GM19025 (cell line): ENCODE results near the gene LRRC3.
"Not testable (repeated sequence)": the region's sequence is repeated elsewhere in the genome, so short reads cannot be mapped to it uniquely, and the experiment has no call there.

Source experiments
- ATAC-seq: cut with Tn5 transposase; IDR thresholded peaks from one replicate; pipeline ENCODE4 v1.9.1; 2021; ENCODE audit warnings: mild to moderate bottlenecking, low read depth, moderate library complexity; ENCODE audit not compliant: unreplicated experiment

Gene LRRC3

DNA sequence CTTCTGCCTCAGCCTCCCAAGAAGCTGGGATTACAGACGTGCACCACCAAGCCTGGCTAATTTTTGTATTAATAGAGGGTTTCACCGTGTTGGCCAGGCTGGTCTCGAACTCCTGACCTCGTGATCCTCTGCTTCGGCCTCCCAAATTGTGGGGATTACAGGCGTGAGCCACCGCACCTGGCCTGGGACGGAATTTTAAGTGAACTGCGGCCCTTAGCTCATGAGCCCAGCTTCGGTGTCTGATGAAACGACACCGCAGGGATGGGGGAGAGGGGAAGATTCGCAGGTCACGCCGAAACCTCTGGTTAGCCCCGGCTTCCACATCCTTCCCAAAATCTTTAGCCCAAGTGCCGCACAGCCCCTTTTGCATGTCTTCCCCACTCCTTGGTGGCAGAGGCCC is 39.1 kb downstream of the LRRC3 start:
- no peak for ATAC-seq

DNA sequence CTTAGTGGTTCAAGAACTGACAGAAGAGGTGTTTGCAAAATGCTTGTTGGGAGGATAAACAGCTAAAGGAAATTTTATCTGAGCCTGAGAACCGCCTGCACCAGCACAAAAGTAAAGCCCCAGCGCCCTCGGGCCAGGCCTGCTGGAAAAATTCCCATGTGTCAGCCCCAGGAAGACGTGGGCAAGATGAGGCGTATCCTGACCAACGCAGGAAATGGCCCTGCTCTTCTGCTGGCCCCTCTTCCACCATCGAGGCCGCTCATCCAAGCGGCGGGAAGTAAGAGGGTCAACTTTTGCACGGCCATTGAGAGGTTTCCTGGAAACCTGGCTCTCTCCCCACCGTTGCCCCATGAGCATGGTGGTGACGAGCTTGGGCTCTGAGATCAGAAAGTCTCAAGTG is 39.6 kb downstream of the LRRC3 start:
- no peak for ATAC-seq

DNA sequence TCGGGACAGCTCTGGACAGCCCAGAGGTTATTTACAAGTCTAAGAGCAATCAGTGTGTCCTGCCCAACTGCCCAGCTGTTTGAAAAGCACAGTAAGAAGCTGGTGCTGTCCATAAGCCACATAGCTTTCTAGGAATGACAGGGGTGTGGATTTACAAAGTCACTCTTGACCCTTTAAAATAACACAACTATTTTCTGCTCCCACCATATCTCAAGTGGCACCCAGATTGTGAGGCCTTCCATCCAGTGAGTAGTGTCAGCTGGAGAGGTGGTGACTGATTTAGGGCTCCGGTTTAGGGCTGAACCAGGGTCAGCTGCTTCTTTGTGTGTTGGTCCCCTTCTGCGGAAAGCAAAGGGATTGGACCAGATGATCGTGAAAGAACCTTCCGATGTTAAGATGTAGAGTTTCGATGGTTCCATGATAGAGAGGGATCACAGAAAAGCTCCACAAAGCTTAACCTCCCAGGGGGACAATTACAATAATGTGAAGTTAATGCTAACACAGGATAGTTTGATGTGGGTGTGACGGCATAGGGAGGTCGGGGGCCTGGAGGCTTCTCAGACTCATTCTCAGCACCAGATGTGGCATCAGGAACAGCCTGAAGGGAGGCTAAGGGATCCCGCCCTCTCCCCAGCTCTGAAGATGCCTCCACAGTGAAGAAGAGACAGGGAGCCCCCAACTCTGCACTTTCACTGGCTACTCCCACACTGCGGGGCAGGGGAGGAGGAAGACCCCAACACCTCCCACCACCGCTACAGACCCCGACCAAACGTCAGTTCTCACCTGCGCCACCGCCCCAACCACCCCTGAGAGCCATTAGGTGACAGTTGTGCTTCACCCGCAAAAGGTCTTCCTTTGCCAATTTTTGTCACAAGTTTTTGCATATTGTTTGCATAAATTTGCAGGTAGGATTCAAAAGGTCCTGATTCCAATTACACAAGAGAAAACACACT is 40.6 kb downstream of the LRRC3 start:
- ATAC-seq = no peak

DNA sequence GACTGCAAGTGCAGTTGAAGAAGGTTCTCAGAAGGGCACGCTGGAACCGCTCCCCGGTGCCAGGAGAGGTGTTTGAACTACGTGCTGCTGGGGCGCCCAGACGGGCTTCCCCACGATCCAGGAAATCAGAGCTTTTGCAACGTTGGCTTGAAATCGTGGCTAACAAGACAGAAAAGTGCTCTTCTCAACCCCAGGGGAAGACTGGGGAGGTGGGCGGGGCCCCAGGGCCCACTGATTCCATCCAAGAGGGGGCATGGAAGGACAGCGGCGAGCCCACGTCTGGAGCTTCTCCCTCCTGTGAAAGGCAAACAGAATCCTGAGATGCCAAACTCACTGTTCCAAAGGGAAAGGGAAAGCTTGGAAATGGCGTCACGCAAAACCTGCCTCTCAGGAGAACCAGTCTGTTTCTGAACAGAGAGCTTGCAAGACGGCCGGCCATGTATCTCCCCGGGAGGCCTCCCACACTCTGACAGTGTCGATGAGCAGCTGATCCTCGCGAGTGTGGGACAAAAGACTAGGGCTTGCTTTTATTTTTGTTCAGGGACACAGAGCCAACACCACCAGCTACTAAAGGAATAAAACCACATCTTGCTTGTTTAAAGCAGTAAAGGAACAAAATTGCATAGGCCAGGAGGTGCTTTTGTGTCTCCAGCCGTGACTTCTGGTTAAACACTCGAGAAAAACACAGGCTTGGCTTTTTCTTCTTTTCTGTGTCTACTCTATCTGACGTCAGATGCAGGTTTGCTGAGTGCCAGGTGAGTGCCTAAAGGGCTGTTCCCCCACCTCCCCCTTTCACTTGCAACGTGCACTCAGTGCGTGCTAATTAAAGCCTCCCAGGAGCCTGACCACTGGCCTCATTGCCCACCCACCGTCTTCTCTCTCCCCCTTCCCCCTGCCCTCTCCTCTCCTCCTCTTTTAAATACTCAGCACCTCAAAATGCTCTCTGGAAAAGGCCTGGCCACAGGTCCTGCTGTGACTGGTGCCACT is 41.5 kb downstream of the LRRC3 start:
- no peak for ATAC-seq

DNA sequence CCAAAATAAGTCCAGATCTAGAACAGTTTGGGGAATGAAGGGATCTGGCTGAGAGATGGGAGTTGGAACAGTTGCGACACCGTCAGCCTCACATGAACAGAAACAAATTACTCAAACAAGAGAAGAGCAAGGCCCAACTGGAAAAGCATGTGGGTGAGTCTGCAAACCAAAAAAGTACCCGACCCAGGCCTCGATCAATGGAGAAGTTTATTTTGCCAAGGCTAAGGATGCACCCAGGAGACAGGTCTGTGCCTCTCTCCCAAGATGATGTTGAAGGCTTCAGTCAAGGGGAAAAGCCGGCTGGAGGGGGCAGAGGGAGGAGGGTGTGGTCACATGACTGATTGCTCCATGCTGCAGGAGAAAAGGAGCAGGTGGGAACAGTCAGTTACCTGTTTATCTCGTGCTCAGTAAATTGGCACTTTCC is 42.4 kb downstream of the LRRC3 start:
- ATAC-seq = no peak

DNA sequence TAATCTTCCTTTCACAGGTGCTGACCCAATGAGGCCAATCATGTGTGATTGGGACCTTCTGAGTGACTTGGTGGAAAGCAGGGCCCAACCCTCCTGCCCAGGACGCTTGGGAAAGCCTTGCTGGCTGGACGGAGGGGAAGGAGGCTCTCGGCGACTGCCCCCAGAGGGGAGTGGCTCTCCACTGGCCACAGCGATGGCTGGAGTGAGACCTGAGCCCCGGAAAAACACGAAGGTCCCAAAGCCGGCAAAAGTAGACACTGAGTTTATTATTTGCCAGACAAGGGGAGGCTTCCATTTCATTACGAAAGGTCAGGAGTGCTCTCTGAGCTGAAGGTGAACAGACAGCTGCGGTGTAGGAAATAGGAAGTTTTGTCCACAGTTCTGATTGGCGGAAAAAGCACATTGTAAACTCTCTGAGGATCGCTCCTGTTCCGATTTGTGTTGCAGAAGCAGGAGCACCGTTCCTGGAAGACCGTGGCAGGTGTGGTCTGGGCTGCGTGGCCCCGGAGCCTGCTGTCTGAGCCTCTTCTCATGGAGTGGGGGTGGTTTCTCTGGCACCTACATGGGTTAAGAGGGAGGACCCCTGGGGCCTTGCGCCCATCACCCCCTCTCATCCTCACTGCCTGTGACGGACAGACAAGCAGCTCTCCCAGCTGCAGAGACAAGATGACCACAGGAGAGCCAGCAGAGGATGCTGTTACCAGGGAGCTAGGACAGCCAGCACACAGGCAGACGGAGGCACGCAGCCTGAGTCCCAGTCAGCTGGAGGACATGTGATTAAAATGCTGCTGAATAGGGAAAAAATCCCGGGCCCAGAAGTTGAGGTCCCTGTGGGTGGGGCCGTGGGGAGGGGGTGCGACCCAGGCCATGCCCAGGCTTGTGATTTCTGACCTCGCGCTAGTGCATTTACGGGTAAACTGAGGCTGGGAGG is 43.2 kb downstream of the LRRC3 start:
- no peak for ATAC-seq

DNA sequence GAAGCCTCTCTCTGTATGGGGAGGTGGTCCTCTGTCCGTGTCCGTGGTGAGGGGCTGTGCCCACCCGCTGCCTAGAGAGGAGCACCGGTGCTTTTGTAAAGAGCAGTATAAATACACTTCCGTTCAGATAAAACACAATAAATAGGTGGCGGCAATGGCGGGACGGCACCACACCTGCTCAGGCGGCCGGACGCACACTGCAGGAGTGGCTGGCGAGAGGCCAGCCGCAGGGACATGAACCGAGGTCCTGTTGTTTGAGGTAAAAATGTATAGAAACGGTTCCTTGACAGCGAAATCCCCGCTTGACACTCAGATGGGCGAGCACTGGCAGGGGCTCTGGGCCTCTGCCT is 43.9 kb downstream of the LRRC3 start:
- no peak for ATAC-seq

DNA sequence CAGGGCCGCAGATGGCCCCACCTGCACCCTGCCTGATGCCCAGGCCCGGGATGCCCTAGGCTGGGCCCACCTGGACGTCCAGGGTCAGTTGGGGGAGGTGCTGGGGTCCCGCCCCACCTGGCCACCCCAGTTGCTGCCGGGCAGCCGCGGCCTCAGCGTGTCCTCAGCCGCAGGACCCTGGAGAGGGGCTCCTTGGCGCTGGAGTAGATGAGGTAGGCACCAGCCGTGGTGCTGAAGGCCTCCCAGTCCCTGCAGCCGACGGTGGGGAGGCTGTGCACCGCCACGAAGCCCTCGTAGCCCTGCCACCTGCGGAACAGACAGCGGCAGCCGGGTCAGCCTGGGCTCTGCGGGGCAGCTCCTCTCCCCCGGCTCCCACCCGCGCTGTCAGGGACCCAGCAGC is 44.3 kb downstream of the LRRC3 start:
- no peak for ATAC-seq

DNA sequence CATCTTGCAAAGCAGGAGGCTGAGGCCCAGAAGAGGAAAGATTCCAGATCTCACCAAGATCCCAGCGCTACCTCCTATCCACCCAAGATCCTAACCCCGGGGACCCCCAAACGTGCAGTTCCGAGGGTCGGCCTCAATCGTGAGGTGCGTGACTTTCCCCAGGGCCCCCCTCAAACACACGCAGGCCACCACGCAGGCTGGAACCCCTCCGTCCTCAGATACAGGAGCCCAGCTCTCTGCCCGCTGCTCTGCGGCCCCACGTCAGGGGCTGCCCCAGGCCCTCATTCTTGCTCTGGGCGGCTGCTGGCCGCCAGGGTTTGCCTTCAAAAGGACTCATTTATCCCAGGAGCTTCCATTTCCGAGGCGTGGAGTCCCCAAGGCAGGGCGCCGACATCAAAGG is 44.8 kb downstream of the LRRC3 start:
- ATAC-seq = no peak

DNA sequence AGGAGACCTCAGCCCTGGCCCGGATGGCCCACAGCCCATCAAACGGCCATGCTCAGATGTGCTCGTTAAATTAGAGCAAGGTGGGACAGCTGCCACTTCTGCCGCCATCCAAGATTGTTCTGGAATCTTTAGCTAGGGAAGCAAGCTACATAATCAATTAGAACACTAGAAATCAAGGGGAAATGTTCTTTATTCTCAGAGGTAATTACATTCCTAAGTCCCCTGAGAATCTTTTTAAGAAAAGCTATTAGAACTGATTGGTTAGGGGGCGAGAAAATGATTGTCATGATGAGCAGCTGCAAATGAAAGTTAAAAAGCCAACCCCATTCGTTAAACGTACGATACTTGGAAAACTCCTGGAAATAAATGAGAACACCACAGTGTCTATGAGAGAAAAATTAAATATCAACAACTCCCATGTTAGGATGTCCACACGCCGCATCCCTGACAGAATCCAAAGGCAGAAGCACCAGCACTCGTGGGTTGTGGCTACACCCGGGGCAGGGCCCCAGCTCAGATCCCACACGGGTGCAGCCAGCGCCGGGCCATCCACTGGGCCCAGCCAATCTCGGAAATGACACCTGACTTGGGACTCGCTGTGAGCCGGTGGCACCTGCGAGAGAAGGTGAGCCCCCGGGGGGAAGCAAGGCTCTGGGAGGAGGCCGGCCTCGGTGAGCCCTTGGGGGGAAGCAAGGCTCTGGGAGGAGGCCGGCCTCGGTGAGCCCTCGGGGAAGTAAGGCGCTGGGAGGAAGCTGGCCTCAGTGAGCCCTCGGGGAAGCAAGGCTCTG is 47.1 kb downstream of the LRRC3 start:
- ATAC-seq = no peak

DNA sequence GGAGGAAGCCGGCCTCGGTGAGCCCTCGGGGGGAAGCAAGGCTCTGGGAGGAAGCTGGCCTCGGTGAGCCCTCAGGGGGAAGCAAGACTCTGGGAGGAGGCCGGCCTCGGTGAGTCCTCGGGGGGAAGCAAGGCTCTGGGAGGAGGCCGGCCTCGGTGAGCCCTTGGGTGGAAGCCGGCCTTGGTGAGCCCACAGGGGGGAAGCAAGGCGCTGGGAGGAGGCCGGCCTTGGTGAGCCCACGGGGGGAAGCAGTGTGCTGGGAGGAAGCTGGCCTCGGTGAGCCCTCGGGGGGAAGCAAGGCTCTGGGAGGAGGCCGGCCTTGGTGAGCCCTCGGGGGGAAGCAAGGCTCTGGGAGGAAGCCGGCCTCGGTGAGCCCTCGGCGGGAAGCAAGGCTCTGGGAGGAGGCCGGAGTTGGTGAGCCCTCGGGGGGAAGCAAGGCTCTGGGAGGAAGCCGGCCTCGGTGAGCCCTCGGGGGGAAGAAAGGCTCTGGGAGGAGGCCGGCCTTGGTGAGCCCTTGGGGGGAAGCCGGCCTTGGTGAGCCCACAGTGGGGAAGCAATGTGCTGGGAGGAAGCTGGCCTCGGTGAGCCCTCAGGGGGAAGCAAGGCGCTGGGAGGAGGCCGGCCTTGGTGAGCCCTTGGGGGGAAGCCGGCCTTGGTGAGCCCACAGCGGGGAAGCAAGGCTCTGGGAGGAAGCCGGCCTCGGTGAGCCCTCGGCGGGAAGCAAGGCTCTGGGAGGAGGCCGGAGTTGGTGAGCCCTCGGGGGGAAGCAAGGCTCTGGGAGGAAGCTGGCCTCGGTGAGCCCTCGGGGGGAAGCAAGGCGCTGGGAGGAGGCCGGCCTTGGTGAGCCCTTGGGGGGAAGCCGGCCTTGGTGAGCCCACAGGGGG is 47.9 kb downstream of the LRRC3 start:
- not testable (repeated sequence) for ATAC-seq

DNA sequence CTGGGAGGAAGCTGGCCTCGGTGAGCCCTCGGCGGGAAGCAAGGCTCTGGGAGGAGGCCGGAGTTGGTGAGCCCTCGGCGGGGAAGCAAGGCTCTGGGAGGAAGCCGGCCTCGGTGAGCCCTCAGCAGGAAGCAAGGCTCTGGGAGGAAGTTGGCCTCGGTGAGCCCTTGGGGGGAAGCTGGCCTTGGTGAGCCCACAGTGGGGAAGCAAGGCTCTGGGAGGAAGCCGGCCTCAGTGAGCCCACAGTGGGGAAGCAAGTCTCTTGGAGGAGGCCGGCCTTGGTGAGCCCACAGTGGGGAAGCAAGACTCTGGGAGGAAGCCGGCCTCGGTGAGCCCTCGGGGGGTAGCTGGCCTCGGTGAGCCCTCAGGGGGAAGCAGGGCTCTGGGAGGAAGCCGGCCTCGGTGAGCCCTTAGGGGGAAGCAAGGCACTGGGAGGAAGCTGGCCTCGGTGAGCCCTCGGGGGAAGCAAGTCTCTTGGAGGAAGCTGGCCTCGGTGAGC is 48.6 kb downstream of the LRRC3 start:
- ATAC-seq = no peak

DNA sequence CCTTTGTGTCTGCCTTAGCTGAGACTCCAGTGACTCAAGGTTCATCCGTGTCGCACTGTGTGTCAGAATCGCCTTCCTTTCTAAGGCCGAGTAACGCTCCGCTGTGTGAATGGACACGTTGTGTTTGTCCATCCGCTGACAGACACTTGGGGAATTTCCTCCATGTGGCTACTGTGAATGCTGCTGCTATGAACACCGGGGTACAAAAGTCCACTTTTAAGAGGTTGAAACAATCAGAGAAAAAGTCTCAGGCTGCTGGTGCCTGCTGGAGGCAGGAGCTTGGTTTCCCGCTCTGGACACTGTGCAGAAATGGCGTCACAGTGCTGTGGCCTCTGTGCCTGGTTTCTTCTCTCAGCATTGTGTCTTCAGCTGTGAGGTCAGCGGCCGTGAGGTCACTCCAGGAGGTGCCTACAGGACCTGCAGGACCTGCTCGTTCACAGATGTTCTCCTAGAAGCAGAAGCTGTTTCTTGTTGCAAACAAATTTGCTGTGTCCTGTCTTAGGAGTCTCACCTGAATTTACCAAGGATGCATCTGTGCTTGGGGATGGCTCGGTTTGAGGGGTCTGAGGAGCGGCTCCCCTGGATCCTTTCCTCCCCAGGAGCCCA is 50.5 kb downstream of the LRRC3 start:
- no peak for ATAC-seq

DNA sequence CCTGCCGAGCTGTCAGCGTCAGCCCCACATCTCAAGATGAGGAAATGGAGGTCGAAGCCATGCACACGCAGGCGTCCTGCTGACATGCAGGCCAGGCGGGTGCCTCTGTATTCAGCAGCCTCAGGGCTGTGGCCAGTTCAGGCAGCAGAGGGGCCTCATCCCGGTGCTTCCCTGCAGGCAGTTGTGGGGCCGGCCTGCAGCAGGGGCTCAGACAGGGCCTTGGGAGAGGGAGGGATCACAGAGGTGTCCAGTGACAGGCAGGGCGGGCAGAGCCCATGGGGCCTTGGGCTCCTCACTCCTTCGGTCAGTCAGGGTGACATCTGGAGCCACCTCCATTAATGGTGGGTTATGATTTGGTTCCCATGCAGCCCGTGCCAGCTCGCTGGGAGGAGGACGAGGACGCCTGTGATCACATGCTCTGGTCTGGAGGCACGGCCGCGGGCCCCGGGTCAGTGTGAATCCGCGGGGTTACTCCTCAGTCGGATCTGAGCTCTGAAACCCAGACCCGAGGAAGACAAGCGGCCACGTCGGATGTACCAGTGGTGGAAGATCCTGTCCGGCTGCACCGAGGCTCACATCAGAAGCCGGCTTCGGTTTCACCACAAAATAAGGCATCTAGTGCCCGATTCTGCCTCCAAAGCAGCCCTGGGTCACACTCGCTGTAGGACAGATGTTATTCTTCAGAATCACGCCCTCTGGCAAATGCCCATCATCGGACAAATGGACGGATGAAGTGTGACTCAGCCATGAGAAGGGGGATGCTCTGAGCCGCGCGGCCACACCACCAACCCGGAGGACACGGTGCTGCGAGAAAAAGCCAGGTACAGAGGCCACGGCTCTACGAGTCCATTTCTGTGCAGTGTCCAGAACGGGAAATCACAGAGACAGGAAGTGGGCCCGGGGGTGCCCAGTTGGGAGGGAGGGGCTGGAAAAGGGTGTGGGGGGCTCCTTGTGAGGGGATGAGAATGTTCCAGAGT is 51.3 kb downstream of the LRRC3 start:
- no peak for ATAC-seq

DNA sequence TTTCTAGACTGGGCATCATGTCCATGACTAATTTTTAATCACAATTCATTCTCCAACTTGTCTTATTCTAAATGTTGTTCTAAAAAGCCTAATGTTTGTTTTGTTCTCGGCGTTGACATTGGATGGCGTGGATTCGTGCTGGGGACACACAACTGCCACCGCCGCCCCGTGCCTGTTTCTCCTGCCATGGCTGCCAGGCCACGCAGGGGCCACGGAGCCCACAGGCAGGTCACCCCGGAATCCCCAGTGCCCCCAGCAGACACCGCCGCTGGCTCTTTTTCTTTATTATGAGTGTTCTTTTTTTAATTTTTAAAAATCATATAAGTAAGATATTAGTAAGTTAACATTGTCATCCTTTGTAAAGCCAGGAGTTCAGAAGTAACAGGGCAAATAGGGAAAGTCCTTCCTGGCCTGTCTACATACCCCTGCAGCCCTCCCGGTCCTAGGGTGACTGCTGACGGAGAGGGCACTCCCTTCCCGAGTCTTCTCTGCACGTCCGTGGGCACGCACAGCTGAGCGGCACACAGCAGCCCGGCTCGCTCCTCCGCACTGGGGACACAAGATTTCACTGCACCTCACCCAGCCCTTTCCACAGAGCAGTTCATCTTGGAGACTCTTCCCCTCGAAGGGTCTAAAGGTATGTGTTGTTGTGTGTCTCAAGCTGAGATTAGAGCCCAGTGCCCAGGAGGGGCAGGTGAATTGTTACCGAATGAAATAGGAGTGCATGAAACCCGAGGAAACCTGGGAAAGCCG is 52.5 kb downstream of the LRRC3 start:
- ATAC-seq = no peak

DNA sequence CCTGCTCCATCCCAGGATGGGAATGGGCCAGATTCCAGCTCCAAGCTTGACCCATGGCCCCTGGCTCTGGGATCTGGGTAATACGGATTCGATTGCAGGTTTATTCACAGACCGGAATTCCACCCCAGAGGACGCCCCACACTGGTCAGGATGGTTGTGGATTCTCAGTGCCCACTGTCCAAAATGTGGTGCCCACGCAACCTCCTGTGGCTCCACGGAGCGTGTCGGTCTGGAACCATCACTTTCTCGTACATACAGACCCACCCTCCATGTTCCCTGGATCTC is 53.1 kb downstream of the LRRC3 start:
- no peak for ATAC-seq
